Panc1 (cell line): Measurements from ENCODE around the gene SPATA22.

Source experiments
- POLR2AphosphoS5 ChIP-seq: IDR thresholded peaks from 2 replicates; pipeline ENCODE4 v1.6.1; 2012; ENCODE audit warnings: mild to moderate bottlenecking, low read depth, low read length, moderate library complexity
- TCF7L2 ChIP-seq: IDR thresholded peaks from 2 replicates; pipeline ENCODE4 v1.6.1; 2011; ENCODE audit warnings: mild to moderate bottlenecking, low read depth, low read length, inconsistent platforms
- TF ChIP-seq, protein P1 (sequence below): fragments of 450-650 bp; IDR thresholded peaks from 2 replicates; pipeline ENCODE4 v1.5.1; 2017; ENCODE audit warnings: mild to moderate bottlenecking
- TF ChIP-seq, protein P2 (sequence below), 2 experiments: IDR thresholded peaks; 2 replicates each; pipeline ENCODE4 v1.6.1; 2011 to 2012; ENCODE audit warnings: low read depth in 2 of 2, control low read depth in 1 of 2, low read length in 1 of 2, mild to moderate bottlenecking in 1 of 2, moderate library complexity in 1 of 2; ENCODE audit not compliant: insufficient read depth in 1 of 2

- TF ChIP-seq, protein P1, sequence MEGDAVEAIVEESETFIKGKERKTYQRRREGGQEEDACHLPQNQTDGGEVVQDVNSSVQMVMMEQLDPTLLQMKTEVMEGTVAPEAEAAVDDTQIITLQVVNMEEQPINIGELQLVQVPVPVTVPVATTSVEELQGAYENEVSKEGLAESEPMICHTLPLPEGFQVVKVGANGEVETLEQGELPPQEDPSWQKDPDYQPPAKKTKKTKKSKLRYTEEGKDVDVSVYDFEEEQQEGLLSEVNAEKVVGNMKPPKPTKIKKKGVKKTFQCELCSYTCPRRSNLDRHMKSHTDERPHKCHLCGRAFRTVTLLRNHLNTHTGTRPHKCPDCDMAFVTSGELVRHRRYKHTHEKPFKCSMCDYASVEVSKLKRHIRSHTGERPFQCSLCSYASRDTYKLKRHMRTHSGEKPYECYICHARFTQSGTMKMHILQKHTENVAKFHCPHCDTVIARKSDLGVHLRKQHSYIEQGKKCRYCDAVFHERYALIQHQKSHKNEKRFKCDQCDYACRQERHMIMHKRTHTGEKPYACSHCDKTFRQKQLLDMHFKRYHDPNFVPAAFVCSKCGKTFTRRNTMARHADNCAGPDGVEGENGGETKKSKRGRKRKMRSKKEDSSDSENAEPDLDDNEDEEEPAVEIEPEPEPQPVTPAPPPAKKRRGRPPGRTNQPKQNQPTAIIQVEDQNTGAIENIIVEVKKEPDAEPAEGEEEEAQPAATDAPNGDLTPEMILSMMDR = no peak
- TF ChIP-seq POLR2AphosphoS5 (no peak), TCF7L2 (no peak)
- TF ChIP-seq, protein P2, sequence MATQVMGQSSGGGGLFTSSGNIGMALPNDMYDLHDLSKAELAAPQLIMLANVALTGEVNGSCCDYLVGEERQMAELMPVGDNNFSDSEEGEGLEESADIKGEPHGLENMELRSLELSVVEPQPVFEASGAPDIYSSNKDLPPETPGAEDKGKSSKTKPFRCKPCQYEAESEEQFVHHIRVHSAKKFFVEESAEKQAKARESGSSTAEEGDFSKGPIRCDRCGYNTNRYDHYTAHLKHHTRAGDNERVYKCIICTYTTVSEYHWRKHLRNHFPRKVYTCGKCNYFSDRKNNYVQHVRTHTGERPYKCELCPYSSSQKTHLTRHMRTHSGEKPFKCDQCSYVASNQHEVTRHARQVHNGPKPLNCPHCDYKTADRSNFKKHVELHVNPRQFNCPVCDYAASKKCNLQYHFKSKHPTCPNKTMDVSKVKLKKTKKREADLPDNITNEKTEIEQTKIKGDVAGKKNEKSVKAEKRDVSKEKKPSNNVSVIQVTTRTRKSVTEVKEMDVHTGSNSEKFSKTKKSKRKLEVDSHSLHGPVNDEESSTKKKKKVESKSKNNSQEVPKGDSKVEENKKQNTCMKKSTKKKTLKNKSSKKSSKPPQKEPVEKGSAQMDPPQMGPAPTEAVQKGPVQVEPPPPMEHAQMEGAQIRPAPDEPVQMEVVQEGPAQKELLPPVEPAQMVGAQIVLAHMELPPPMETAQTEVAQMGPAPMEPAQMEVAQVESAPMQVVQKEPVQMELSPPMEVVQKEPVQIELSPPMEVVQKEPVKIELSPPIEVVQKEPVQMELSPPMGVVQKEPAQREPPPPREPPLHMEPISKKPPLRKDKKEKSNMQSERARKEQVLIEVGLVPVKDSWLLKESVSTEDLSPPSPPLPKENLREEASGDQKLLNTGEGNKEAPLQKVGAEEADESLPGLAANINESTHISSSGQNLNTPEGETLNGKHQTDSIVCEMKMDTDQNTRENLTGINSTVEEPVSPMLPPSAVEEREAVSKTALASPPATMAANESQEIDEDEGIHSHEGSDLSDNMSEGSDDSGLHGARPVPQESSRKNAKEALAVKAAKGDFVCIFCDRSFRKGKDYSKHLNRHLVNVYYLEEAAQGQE (IDR thresholded peaks at IDR 0.05; ENCODE audit: insufficient read depth in 1 of 2, low read depth in 2 of 2, low read length in 1 of 2) = no peak
Measured at GRCh38 chr17:3497101-3497500, 25.5 kb upstream of the SPATA22 start.
